MCF 10A (cell line): ENCODE data around the gene INPP4A. TPM values are rescaled to one million over a fixed set of nuclear protein-coding genes. Genes with fewer than 3 reads are reported as not detected.

Experiments used
- BruUV-seq: library from RNA; stranded (reverse); fragments of 400-500 nt; replicated peaks from 2 replicates; lab custom pipeline; 2021; lab: Mats Ljungman, UMichigan
- CTCF ChIA-PET: fragments of 300-600 bp; sonication (Branson Sonifier 250); formaldehyde crosslinking; extraction: SDS; loops from one replicate; lab custom pipeline; 2021; ENCODE audit warnings: antibody characterized with exemption, inconsistent platforms; lab: Yijun Ruan, JAX
- POLR2A ChIA-PET: fragments of 300-600, 350-650 bp; sonication (Branson Sonifier 250); formaldehyde crosslinking; extraction: SDS; loops from one replicate; lab custom pipeline; 2020; ENCODE audit warnings: antibody characterized with exemption, inconsistent platforms; lab: Yijun Ruan, JAX
- DNase-seq: peaks from one replicate; pipeline ENCODE4 v3.0.0-alpha.2; 2018; ENCODE audit not compliant: unreplicated experiment
- H3K27ac Mint-ChIP-seq: one replicate; pipeline ENCODE4 v1.8.0; 2022; ENCODE audit warnings: mild to moderate bottlenecking, low read depth, mixed read lengths; ENCODE audit not compliant: unreplicated experiment
- H3K27me3 Mint-ChIP-seq: one replicate; pipeline ENCODE4 v1.8.0; 2022; ENCODE audit warnings: mixed read lengths; ENCODE audit not compliant: insufficient read depth, unreplicated experiment
- H3K36me3 Mint-ChIP-seq: one replicate; pipeline ENCODE4 v1.8.0; 2022; ENCODE audit warnings: mild to moderate bottlenecking, moderate library complexity, mixed read lengths; ENCODE audit not compliant: insufficient read depth, unreplicated experiment
- H3K4me1 Mint-ChIP-seq: one replicate; pipeline ENCODE4 v1.8.0; 2022; ENCODE audit warnings: mixed read lengths; ENCODE audit not compliant: insufficient read depth, unreplicated experiment
- H3K4me3 Mint-ChIP-seq: one replicate; pipeline ENCODE4 v1.8.0; 2022; ENCODE audit warnings: mild to moderate bottlenecking, moderate library complexity, mixed read lengths; ENCODE audit not compliant: unreplicated experiment
- H3K9me3 Mint-ChIP-seq: one replicate; pipeline ENCODE4 v1.8.0; 2022; ENCODE audit warnings: mixed read lengths; ENCODE audit not compliant: unreplicated experiment
- CTCF ChIP-seq: fragments of 200-600 bp; IDR thresholded peaks from one replicate; pipeline ENCODE4 v1.8.0; 2022; ENCODE audit warnings: antibody characterized with exemption, mild to moderate bottlenecking; ENCODE audit not compliant: unreplicated experiment
- intact Hi-C: fragments of 100-400 bp; cut with micrococcal nuclease; formaldehyde crosslinking; loops from 2 replicates; pipeline ENCODE4 v1.14.1; 2022
- total RNA-seq: library from RNA; stranded (reverse); gene quantifications from 2 replicates; pipeline ENCODE4 v1.2.3, GENCODE V29; 2022

INPP4A gene
- total RNA-seq, 1 experiment from 2014 or later = 21.5 TPM

GRCh38 chr2:98569197-98569793 is 124.6 kb downstream of the INPP4A start:
- H3K4me1 Mint-ChIP-seq = no peaks in the 10 kb centered on the region
- intact Hi-C loops = loop anchor here (5.0 kb wide), 1 partner anchor 33 kb away; no protein-coding TSS in a partner anchor

GRCh38 chr2:98569915-98570314 is 125.3 kb downstream of the INPP4A start:
- Mint-ChIP-seq H3K36me3 (peaks cover 31% of the 10 kb centered on the region), H3K4me3 (no peak overlapping the region), H3K27me3 (no peaks in the 10 kb centered on the region), H3K4me1 (no peaks in the 10 kb centered on the region), H3K9me3 (no peaks in the 10 kb centered on the region), H3K27ac (no peak overlapping the region)
- intact Hi-C loops = loop anchor here (5.0 kb wide), 1 partner anchor 32 kb away; no protein-coding TSS in a partner anchor
- CTCF ChIA-PET = interaction anchor here (0.6 to 1.9 kb wide), 3 partner anchors 10 to 163 kb away, joined by 3 to 4 read pairs (median 3); no protein-coding TSS in a partner anchor
- TF ChIP-seq CTCF = no peak
- no peak for DNase-seq
- POLR2A ChIA-PET = no interaction called here
- BruUV-seq = no TSS peak

More at GRCh38 chr2:98569197-98569793, 124.6 kb downstream of the INPP4A start:
- peak; percentile 55 for DNase-seq
- H3K27ac Mint-ChIP-seq = no peak overlapping the region
- H3K27me3 Mint-ChIP-seq = no peaks in the 10 kb centered on the region
- BruUV-seq = no TSS peak
- H3K36me3 Mint-ChIP-seq = peaks cover 26% of the 10 kb centered on the region
- TF ChIP-seq CTCF = peak; percentile 77
- no peak overlapping the region for H3K4me3 Mint-ChIP-seq
- POLR2A ChIA-PET = interaction anchor here (0.6 kb wide), 1 partner anchor 769 kb away, joined by 3 read pairs; no protein-coding TSS in a partner anchor
- CTCF ChIA-PET = interaction anchor here (0.6 to 1.4 kb wide), 11 partner anchors 9 to 397 kb away, joined by 3 to 6 read pairs (median 4); no protein-coding TSS in a partner anchor
- no peaks in the 10 kb centered on the region for H3K9me3 Mint-ChIP-seq

GRCh38 chr2:98570356-98570755 is 125.7 kb downstream of the INPP4A start:
- intact Hi-C loops = no loop called here
- Mint-ChIP-seq H3K4me3 (no peak overlapping the region), H3K9me3 (no peaks in the 10 kb centered on the region), H3K27me3 (no peaks in the 10 kb centered on the region), H3K27ac (no peak overlapping the region), H3K36me3 (peaks cover 31% of the 10 kb centered on the region), H3K4me1 (no peaks in the 10 kb centered on the region)
- DNase-seq = no peak
- BruUV-seq = no TSS peak
- ChIA-PET CTCF (interaction anchor here (0.5 to 1.9 kb wide), 5 partner anchors 10 to 163 kb away, joined by 3 to 4 read pairs (median 3); no protein-coding TSS in a partner anchor), POLR2A (no interaction called here)
- TF ChIP-seq CTCF = no peak

GRCh38 chr2:98571121-98571701 is 126.6 kb downstream of the INPP4A start:
- POLR2A ChIA-PET = interaction anchor here (1.0 kb wide), 1 partner anchor 12 kb away, joined by 3 read pairs; no protein-coding TSS in a partner anchor
- CTCF ChIA-PET = interaction anchor here (0.7 to 1.9 kb wide), 2 partner anchors 11 to 14 kb away, joined by 3 to 4 read pairs; no protein-coding TSS in a partner anchor
- Mint-ChIP-seq H3K36me3 (peaks cover 31% of the 10 kb centered on the region), H3K4me1 (no peaks in the 10 kb centered on the region), H3K27me3 (no peaks in the 10 kb centered on the region), H3K9me3 (no peaks in the 10 kb centered on the region), H3K4me3 (no peak overlapping the region), H3K27ac (no peak overlapping the region)
- no peak for TF ChIP-seq CTCF
- DNase-seq = no peak
- BruUV-seq = no TSS peak
- intact Hi-C loops = no loop called here
